HL-60 (cell line): ENCODE measurements around the gene SCAMP3.
A peak's percentile ranks its signal among the peaks of the same experiment; 100 is the strongest.
"Not testable (repeated sequence)": the region's sequence is repeated elsewhere in the genome, so short reads cannot be mapped to it uniquely, and the experiment has no call there.

ENCODE experiments used
- DNase-seq, 2 experiments: peaks; one replicate each; pipeline ENCODE4 v3.0.0-alpha.2; 2010 to 2020; ENCODE audit warnings: low read depth in 1 of 2, low spot score in 1 of 2
- H3K27ac ChIP-seq: fragments of 250-450 bp; sonication (Bioruptor Pico); replicated peaks from 2 replicates; pipeline ENCODE4 v1.5.1; 2020; ENCODE audit warnings: mild to moderate bottlenecking, moderate library complexity
- H3K27me3 ChIP-seq: fragments of 250-450 bp; sonication (Bioruptor Pico); 2 replicates; pipeline ENCODE4 v1.5.1; 2021; ENCODE audit warnings: mild to moderate bottlenecking, moderate library complexity; ENCODE audit not compliant: insufficient read depth, poor library complexity, severe bottlenecking
- H3K4me3 ChIP-seq: replicated peaks from 2 replicates; pipeline ENCODE4 v1.5.1; 2011; ENCODE audit warnings: mild to moderate bottlenecking, control low read depth, low read length; ENCODE audit not compliant: insufficient read depth
- CTCF ChIP-seq: IDR thresholded peaks from one replicate; pipeline ENCODE4 v1.5.1; 2011; ENCODE audit warnings: low read length, control low read depth, inconsistent platforms; ENCODE audit not compliant: insufficient read depth
- GABPA ChIP-seq: IDR thresholded peaks from 2 replicates; pipeline ENCODE4 v1.6.1; 2012; ENCODE audit warnings: low read depth
- REST ChIP-seq: IDR thresholded peaks from 2 replicates; pipeline ENCODE4 v1.6.1; 2012; ENCODE audit warnings: low read depth; ENCODE audit not compliant: insufficient replicate concordance
- SPI1 ChIP-seq: IDR thresholded peaks from 2 replicates; pipeline ENCODE4 v1.6.1; 2012; ENCODE audit warnings: low read depth, mild to moderate bottlenecking, borderline replicate concordance

Gene SCAMP3

GRCh38 chr1:155241069-155241679 is 21.0 kb downstream of the SCAMP3 start:
- peak overlapping the region; percentile 67 for H3K27ac ChIP-seq
- H3K4me3 ChIP-seq, result peak overlapping the region; percentile 53
- TF ChIP-seq SPI1, result peak; percentile 71
- TF ChIP-seq REST, result no peak
- peak; percentile 31; the same call in 1 of the 2 replicates for TF ChIP-seq GABPA
- DNase-seq, result peak; percentile 76 to 89
- no peaks in the 10 kb centered on the region for H3K27me3 ChIP-seq

- no peaks in the 10 kb centered on the region for H3K27me3 ChIP-seq
- no peak for TF ChIP-seq REST
- TF ChIP-seq CTCF, result no peak
- no peak for TF ChIP-seq GABPA
- no peak overlapping the region for H3K27ac ChIP-seq
- DNase-seq, result peak in 1 of 2 experiments; percentile 30
- H3K4me3 ChIP-seq, result no peak overlapping the region
Observed at GRCh38 chr1:155236451-155236850, 25.7 kb downstream of the SCAMP3 start.

GRCh38 chr1:155235375-155235774 is 26.8 kb downstream of the SCAMP3 start:
- not testable (repeated sequence) for H3K4me3 ChIP-seq, H3K27me3 ChIP-seq, DNase-seq, H3K27ac ChIP-seq

- not testable (repeated sequence) for H3K27me3 ChIP-seq, H3K4me3 ChIP-seq, H3K27ac ChIP-seq, DNase-seq
Observed at GRCh38 chr1:155233502-155233901, 28.7 kb downstream of the SCAMP3 start.

GRCh38 chr1:155232001-155232978 is 29.9 kb downstream of the SCAMP3 start:
- H3K27ac ChIP-seq, DNase-seq, H3K4me3 ChIP-seq, H3K27me3 ChIP-seq: not testable (repeated sequence)

GRCh38 chr1:155231302-155231701 is 30.9 kb downstream of the SCAMP3 start:
- DNase-seq, H3K27me3 ChIP-seq, H3K4me3 ChIP-seq, H3K27ac ChIP-seq: not testable (repeated sequence)
